Neural progenitor cell (in vitro differentiated cells): ENCODE measurements around the gene TOR4A.

Experiments
- CTCF ChIP-seq: fragments of 200-600 bp; sonication (generic); IDR thresholded peaks from 2 replicates; pipeline ENCODE4 v1.5.1; 2017; ENCODE audit warnings: antibody characterized with exemption, mild to moderate bottlenecking
- EZH2 ChIP-seq: fragments of 200-600 bp; sonication (generic); IDR thresholded peaks from 2 replicates; pipeline ENCODE4 v1.6.1; 2017; ENCODE audit warnings: antibody characterized with exemption, mild to moderate bottlenecking, moderate library complexity

DNA sequence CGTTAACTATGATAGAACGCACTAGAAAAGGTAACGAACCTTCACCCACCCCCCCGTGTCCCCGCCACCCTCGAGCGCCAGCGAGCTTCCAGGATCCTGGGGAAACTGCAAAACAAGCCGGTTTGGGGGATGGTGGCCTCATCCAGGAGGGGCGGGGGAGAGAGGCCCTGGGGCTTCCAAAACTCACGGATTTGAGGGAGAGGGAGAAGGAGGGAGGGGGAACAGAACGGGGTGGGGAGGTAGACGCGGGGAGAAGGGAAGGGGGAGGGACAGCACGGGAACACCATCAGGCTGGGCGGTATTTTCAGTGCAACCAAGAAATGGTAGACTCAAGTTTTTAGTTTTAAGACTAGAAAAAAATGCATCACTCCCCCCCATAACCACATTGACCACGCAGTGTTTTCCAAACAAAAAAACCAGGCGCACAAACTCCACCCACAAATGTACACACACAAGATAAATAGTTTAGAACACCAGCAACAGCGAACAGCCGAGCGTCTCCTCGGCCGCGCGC, 23.1 kb downstream of the TOR4A start:
- TF ChIP-seq CTCF = no peak
- TF ChIP-seq EZH2 = peak; percentile 32
